K562 (cell line): ENCODE data around the gene CHD3. TPM values are rescaled to one million over a fixed set of nuclear protein-coding genes. Genes with fewer than 3 reads are reported as not detected.

Experiments used
- GTF2A2 ChIP-seq: IDR thresholded peaks from 2 replicates; pipeline ENCODE4 v1.6.1; 2016; ENCODE audit warnings: mild to moderate bottlenecking, missing genetic modification characterization, missing compliant biosample characterization
- HCFC1 ChIP-seq: IDR thresholded peaks from 2 replicates; pipeline ENCODE4 v1.6.1; 2012; ENCODE audit warnings: low read depth, low read length, improper control_type of control experiment
- REST ChIP-seq, 2 experiments: fragments of 450-650 bp; formaldehyde crosslinking in 1 of 2; IDR thresholded peaks; 2 replicates each; pipeline versions ENCODE4 v1.4.0 to v1.6.1; 2014 to 2020; ENCODE audit warnings: mild to moderate bottlenecking in 2 of 2, borderline replicate concordance in 1 of 2, low read depth in 1 of 2
- polyA plus RNA-seq, 8 experiments: library from polyadenylated mRNA; depleted of rRNA in 4 of 8; stranded (reverse) in 5 of 8; unstranded in 3 of 8; fragments of >200 nt; fragmentation: Nextera tagmentation in 2 of 8; fragmentation: Illumina TruSeq in 1 of 8; extraction: Ambion mirVana in 2 of 8; extraction: Trizol in 1 of 8; gene quantifications; 2 replicates each; pipeline versions ENCODE4 v1.2.1 to v1.2.3, GENCODE V29; 2011 to 2014; ENCODE audit warnings: inconsistent platforms in 1 of 8, missing spikeins in 1 of 8
- total RNA-seq, 7 experiments: library from RNA; depleted of rRNA in 6 of 7; stranded (reverse); fragments of >200 nt in 6 of 7; fragmentation: Illumina TruSeq in 2 of 7; extraction: Trizol in 2 of 7; gene quantifications; 2 replicates each; pipeline versions ENCODE4 v1.2.1 to v1.2.3, GENCODE V29; 2011 to 2021; ENCODE audit warnings: low replicate concordance in 1 of 7
- TF ChIP-seq, protein P1 (sequence below), 2 experiments: IDR thresholded peaks; 2 replicates each; pipeline ENCODE4 v1.6.1; 2011; ENCODE audit warnings: borderline replicate concordance in 1 of 2, control low read depth in 1 of 2, low read depth in 1 of 2, low read length in 1 of 2, mild to moderate bottlenecking in 1 of 2, mixed read lengths in 1 of 2, moderate library complexity in 1 of 2; ENCODE audit not compliant: insufficient read depth in 1 of 2, insufficient read length in 1 of 2, poor library complexity in 1 of 2, severe bottlenecking in 1 of 2; ENCODE audit errors: extremely low read depth in 1 of 2

Gene CHD3
- total and polyA plus RNA-seq, 9 of the 15 experiments (the other 6 are each of a cell fraction or from before 2014, with no cell fraction given): 0.39 to 38.2 (median 21.2) TPM

GRCh38 chr17:7915611-7916384, 27.2 kb downstream of the CHD3 start, which contains the start of gene RNF227 (continued):
- peak; percentile 76 for TF ChIP-seq REST (IDR thresholded peaks at IDR 0.05; ENCODE audit: borderline replicate concordance)
- no peak for TF ChIP-seq REST (CRISPR knock-in tag; IDR thresholded peaks at IDR 0.05; ENCODE audit: low read depth)
- no peak for TF ChIP-seq HCFC1
- no peak for TF ChIP-seq GTF2A2
- TF ChIP-seq, protein P1, sequence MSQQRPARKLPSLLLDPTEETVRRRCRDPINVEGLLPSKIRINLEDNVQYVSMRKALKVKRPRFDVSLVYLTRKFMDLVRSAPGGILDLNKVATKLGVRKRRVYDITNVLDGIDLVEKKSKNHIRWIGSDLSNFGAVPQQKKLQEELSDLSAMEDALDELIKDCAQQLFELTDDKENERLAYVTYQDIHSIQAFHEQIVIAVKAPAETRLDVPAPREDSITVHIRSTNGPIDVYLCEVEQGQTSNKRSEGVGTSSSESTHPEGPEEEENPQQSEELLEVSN (IDR thresholded peaks at IDR 0.05; ENCODE audit: borderline replicate concordance in 1 of 2, extremely low read depth in 1 of 2, insufficient read depth in 1 of 2, insufficient read length in 1 of 2, low read depth in 1 of 2, low read length in 1 of 2, poor library complexity in 1 of 2, severe bottlenecking in 1 of 2): peak; percentile 98 to 99
